Measurements from ENCODE around the gene POLR1F.
"Not testable (repeated sequence)": the region's sequence is repeated elsewhere in the genome, so short reads cannot be mapped to it uniquely, and the experiment has no call there.

Gene POLR1F

GRCh38 chr7:19700936-19701335, 7.9 kb downstream of the POLR1F start:
- FAIRE-seq (peak; percentile 30), DNase-seq (ENCODE audit: insufficient read length, low spot score) (no peak)
- TF ChIP-seq POLR2A (IDR thresholded peaks at IDR 0.05; ENCODE audit: low read depth, low read length), result no peak

- no peak for DNase-seq (ENCODE audit: insufficient read length, low spot score)
- peak; percentile 55 for FAIRE-seq
- TF ChIP-seq POLR2A (IDR thresholded peaks at IDR 0.05; ENCODE audit: low read depth, low read length), result no peak
These were observed 10.5 kb downstream of the POLR1F start for GRCh38 chr7:19698331-19698730.

DNA sequence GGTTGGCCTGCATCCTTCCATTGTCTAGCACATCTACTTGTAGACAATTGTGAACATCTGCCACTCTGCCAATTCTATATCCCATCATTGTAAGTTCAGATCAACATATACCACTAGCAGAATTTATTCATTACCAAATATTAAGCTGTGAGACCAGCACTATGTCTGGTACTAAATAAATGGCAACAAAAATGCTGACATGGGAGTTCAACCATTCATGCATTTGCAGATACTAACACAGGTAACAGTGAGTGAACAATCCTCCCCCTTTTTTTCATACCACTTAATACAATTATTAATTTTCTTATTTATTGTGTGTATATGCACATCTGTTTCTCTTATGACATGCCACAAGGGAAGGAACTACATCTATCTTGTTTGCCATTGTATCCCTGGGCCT, 11.9 kb downstream of the POLR1F start:
- DNase-seq (ENCODE audit: insufficient read length, low spot score) (no peak), FAIRE-seq (peak; percentile 70)
- no peak for TF ChIP-seq POLR2A (IDR thresholded peaks at IDR 0.05; ENCODE audit: low read depth, low read length)

DNA sequence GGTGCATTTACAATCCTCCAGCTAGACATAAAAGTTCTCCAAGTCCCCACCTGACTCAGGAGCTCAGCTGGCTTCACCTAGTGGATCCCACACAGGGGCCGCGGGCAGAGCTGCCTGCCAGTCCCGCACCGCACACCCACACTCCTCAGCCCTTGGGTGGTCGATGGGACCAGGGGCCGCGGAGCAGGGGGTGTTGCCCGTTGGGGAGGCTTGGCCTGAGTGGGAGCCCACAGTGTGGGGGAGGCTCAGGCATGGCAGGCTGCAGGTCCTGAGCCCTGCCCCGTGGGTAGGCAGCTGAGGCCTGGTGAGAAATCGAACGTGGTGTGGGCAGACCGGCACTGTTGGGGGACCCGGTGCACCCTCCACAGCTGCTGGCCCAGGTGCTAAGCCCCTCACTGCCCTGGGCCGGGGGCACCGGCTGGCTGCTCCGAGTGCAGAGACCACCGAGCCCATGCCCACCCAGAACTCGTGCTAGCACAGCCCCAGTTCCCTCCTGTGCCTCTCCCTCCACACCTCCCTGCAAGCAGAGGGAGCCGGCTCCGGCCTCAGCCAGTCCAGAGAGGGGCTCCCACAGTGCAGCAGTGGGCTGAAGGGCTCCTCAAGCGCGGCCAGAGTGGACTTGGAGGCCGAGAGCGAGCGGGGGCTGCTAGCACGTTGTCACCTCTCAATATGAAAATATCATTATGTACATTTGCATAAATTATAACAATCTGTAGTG, 16.6 kb downstream of the POLR1F start:
- FAIRE-seq (no peak), DNase-seq (ENCODE audit: insufficient read length, low spot score) (no peak)
- TF ChIP-seq POLR2A (IDR thresholded peaks at IDR 0.05; ENCODE audit: low read depth, low read length), result no peak

- no peak for TF ChIP-seq POLR2A (IDR thresholded peaks at IDR 0.05; ENCODE audit: low read depth, low read length)
- DNase-seq (ENCODE audit: insufficient read length, low spot score) (no peak), FAIRE-seq (no peak)
These were observed 18.1 kb downstream of the POLR1F start for GRCh38 chr7:19690736-19691135.

DNA sequence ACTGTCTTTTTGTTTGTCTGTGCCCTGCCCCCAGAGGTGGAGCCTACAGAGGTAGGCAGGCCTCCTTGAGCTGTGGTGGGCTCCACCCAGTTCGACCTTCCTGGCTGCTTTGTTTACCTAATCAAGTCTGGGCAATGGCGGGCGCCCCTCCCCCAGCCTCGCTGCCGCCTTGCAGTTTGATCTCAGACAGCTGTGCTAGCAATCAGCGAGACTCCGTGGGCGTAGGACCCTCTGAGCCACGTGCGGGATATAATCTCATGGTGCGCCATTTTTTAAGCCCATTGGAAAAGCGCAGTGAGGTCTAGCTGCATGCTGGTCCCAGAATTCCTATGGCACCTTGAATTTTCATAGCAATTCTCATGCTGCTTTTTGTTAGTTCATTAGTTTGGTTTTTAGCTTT, 19.7 kb downstream of the POLR1F start:
- FAIRE-seq; DNase-seq (ENCODE audit: insufficient read length, low spot score): not testable (repeated sequence)

GRCh38 chr7:19681596-19681995, 27.2 kb downstream of the POLR1F start:
- FAIRE-seq, result no peak
- no peak for DNase-seq (ENCODE audit: insufficient read length, low spot score)

DNA sequence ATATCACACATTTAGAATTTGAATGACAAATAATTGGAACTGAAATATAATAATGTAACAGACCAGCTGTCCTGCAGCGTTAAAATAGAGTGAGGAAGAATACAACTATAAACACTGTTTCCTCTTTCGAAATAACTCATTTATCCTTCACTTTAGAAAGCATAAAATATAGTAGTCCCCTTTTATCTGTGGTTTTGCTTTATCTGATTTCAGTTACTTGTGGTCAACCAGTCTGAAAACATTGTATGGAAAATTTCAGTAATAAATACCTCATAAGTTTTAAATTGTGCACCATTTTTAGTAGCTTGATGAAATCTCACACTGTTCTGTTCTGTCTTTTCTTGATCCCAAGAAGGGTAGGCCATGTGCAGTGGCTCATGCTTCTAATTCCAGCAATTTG, 31.7 kb downstream of the POLR1F start:
- DNase-seq (ENCODE audit: insufficient read length, low spot score) (no peak), FAIRE-seq (peak; percentile 20)
- TF ChIP-seq POLR2A (IDR thresholded peaks at IDR 0.05; ENCODE audit: low read depth, low read length), result no peak

More at GRCh38 chr7:19681596-19681995, 27.2 kb downstream of the POLR1F start:
- TF ChIP-seq POLR2A (IDR thresholded peaks at IDR 0.05; ENCODE audit: low read depth, low read length), result no peak

DNA sequence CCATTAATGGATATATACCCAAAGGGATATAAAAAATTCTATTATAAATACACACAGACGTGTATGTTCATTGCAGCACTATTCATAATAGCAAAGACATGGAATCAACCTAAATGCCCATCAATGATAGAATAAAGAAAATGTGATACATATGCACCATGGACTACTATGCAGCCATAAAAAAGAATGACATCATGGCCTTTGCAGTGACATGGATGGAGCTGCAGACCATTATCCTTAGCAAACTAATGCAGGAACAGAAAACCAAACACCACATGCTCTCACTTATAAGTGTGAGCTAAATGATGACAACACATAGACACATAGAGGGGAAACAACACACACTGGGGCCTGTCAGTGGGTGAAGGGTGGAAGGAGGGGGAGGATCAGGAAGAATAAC, 33.0 kb downstream of the POLR1F start:
- FAIRE-seq (peak; percentile 81), DNase-seq (ENCODE audit: insufficient read length, low spot score) (no peak)
- TF ChIP-seq POLR2A (IDR thresholded peaks at IDR 0.05; ENCODE audit: low read depth, low read length), result no peak

DNA sequence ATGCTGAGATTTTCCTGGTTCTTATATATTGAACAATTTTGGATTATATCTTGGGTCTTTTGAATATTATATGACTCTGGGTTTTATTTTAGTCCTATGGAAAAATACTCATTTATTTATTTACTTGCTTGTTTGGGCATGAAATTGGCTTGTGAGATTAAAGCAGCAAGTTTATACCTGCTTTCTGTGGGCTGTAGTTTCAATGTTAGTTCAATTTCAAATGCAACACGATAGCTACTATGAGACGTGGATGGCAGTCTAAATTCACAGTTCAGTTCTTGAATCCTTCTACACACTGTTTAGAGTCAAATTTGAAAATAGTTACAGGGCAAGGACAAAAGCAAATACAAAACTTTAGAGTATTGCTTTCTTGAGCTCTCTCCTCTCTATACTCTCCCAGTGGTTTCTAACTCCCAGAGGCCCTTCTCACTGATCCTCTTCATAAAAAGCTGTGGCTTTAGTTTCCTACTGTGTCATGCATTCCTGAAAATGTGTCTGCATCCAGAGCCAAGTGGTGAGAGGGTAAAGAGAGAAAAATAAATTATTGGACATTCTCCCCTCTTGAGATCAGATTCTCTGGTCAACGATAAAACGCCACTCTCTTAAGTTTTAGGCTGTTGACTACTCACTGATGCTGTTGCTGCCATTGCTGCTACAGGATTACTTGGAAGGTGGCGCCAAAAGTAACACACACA, 34.4 kb downstream of the POLR1F start:
- peak; percentile 61 for FAIRE-seq
- DNase-seq (ENCODE audit: insufficient read length, low spot score), result no peak
- TF ChIP-seq POLR2A (IDR thresholded peaks at IDR 0.05; ENCODE audit: low read depth, low read length), result no peak

GRCh38 chr7:19670806-19671205, 38.0 kb downstream of the POLR1F start:
- DNase-seq (ENCODE audit: insufficient read length, low spot score) (no peak), FAIRE-seq (peak; percentile 80)
- no peak for TF ChIP-seq POLR2A (IDR thresholded peaks at IDR 0.05; ENCODE audit: low read depth, low read length)

DNA sequence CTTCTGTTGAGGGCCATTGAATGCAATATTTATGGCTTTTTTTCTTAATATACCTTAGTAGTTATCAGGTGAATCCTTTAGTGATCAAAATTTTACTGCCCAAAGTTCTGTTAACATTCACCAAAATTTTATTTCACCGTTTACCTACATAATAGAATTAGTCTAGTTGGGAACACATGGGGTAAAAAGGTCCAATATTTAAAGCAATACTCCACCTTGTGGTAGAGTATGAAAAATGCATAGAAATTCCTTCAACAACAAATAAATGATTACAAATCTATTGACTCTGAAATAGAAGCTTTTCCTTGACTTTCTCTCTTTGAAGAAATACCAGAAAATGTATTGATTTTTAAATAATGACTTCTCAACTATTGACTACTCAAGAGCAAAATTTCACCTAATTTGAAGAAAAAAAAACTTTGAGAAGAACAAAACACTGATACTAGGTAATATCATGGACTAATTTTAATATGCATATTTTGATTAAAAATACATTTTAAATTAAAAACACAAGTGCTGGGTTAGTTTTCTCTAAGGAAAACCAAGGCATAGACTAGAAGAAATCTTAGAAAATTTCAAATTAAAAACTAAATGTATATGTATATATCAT, 43.3 kb downstream of the POLR1F start:
- FAIRE-seq (peak; percentile 97), DNase-seq (ENCODE audit: insufficient read length, low spot score) (no peak)

DNA sequence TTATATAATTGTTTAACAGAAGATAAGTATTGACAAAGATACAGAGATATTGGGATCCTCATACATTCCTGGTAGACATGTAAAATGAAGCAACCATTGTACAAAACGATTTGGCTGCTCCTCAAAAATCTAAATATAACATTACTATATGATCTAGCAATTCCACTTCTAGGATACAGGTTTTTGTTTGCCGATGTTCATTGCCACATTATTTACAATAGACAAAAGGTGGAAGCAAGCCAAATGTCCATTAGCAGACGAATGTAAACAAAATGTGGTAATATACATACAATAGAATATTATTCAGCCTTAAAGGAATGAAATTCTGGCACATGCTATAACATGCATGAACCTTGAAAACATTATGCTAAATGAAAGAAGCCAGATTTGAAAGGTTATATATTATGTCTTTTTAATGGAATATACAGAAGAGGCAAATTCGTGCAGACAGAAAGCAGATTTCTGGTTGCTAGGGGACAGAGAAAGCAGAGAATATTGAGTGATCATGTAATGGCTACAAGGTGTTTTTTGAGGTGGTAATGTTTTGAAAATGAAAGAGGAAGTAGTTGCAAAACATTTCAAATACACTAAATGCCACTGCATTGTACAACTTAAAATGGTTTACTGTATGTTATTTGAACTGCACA, 44.9 kb downstream of the POLR1F start:
- TF ChIP-seq POLR2A (IDR thresholded peaks at IDR 0.05; ENCODE audit: low read depth, low read length), result no peak
- peak; percentile 78 for FAIRE-seq
- no peak for DNase-seq (ENCODE audit: insufficient read length, low spot score)

More for the DNA sequence above, 43.3 kb downstream of the POLR1F start:
- no peak for TF ChIP-seq POLR2A (IDR thresholded peaks at IDR 0.05; ENCODE audit: low read depth, low read length)

DNA sequence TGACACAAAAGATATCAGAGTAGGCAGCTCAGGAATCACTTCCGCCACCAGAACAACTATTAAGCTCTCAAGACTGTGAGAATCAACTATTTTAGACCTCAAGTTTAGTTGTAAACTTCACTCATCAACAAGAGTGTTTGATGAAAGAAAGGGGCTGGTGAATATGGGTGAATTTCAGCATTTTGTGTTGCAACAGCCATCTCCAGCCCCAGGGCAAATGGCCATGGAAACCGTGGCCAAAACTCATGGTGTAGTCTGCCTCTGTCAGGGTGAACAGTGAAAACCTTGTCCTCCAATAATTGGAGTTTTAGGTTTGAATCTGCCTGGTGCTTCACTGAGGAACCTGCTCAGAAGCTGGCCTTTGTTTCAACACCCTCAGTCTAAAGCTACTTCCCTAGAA, 60.0 kb downstream of the POLR1F start:
- FAIRE-seq, result no peak
- TF ChIP-seq POLR2A (IDR thresholded peaks at IDR 0.05; ENCODE audit: low read depth, low read length), result no peak
- no peak for DNase-seq (ENCODE audit: insufficient read length, low spot score)

Data from H54 (cell line).